Measurements from ENCODE around the gene SERPINH1.

Gene SERPINH1

DNA sequence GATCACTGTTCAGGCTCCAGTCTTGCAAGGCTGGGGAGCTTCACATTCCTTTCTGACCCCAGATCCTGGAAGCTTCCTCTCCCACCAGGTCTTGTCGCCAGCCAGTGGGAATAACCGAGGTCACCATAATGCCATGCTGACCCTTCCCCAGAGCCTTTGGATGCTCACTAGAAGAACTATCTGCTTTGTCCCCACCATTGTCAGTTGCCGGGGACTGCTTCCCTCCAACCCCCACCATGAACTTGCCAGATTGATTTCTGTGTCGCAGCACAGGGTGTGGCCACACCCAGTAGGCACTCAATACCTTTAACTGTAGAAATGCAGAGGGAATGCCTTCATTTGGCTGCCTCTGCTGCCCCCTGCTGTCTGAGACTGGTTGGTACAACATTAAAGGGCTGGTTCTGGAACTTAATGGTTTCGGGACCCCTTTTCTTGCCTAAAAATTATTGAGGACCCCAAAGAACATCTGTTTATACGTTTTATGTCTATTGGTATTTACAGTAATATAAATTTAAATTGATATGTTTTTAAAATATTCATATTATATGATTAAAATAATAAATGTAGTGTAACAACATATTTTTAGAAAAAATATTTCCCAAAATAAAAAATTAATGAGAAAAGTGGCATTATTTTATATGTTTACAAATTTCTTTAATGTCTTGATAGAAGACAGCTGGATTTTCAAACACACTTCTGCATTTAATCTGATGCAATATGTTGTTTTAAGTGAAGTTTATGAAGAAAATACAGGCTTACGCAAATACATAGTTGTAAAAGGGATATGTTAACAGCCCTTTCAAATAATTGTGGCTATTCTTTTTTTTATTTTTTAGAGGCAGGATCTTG lies 29.6 kb upstream of the SERPINH1 start:
- peak; percentile 77 for DNase-seq (ENCODE audit: low spot score)

DNA sequence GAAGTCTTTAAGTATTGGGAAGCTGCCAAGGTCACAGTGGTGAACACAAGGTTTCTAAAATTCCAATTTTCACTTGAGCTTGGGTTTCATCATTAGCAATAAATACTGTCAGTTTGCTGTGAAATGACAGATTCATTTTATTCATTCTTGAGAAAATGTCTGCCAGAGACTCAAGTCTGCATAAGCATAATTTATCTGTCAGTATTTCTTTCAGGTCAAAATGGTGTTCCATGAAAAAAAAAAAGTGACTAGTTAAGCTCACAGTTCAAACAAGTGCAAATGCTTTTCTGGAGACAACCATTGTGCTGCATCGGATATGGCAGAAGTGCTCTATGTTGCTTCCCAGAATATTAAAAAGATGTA lies 28.2 kb upstream of the SERPINH1 start:
- no peak for DNase-seq (ENCODE audit: low spot score)

DNA sequence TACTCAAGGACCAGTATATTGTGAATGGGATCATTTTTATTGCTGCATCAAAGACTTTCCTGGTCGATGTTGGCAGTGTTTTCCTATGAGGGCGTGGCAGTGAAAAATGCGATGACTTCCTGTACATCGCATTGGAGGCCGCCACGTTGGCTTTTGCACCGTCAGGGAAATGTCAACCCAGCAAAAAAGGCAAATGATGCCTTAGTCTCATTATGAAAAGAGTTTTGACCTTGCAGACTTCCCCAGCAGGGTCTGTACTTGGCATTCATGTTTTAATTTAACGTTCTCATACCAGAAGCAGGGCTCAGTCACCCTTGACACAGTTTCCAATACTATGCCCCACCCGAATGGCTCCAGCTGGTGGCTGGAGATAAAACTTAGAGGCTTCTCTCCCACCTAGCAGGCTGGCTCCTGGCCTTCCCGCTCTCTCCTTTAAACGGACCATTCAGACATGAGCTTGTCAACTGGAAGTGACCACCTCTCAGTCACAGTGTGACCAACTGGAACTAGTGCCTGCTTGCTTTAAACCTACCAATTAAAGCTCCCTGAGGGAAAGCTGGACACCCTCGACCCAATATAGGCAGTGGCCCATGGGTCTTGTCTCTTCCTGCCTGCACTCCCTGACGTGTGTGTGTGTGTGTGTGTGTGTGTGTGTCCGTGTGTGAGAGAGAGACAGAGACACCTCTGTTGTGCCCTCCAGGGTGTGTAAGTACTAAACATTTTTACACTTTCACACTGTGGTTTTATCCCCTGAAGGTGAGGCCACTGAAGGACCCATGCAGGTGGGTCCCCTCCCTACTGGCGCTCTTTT lies 27.6 kb upstream of the SERPINH1 start:
- no peak for DNase-seq (ENCODE audit: low spot score)

DNA sequence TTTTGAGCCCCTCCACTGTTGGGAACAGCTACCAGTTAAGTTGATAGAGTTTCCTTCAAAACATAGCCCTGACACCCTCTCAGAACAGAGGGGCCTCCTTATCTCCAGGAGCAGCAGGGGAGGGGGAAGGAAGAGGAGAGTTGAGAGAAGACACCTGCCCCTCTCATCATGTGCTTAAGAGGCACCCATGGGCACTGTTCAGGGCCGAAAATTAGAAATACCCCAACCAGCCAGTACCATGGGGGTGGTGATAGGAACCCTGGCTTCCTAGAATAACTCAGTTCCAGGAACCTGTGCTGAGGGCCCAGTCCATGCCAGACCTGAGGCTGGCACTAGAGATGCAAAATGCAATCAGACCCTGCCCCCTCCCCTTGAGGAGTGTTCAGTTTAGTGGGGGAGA lies 27.0 kb upstream of the SERPINH1 start:
- no peak for DNase-seq (ENCODE audit: low spot score)

DNA sequence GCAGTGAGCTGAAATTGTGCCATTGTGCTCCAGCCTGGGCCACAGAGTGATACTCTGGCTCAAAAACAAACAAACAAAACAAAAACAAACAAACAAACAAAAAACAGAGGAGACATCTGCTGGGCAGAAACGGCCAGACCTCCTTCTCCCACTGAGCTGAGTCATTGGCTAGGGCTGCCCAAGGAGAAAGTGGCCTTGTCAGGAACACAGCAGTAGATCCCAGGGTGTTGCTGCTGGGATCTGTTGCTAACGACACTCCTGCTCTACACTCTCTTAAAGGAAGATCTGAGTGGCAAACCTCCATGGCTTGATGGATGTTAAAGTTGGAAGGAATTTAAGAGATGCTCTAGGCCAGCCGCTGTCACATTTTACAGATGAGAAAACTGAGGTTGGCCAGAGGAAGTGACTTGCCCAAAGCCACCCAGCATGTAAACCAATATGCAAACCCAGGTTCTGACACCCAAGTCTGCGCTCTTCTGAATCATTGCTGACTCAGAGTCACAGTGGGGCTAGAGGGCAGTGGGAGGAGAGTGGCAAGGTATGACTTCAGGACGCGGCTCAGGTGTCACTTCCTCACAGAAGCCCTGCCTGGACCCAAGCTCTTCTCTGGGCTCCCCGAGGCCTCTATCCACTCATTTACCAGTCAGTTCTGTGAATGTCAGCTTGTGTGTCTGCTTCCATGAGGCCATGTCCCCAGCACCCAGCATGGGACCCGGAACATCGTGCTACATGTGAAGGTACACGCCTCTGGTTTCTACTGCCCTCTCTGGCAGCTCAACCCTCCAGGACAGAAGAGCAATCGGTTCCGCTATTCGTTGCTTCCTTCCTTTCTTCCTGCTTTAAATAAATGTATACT lies 25.0 kb upstream of the SERPINH1 start:
- DNase-seq (ENCODE audit: low spot score): no peak

DNA sequence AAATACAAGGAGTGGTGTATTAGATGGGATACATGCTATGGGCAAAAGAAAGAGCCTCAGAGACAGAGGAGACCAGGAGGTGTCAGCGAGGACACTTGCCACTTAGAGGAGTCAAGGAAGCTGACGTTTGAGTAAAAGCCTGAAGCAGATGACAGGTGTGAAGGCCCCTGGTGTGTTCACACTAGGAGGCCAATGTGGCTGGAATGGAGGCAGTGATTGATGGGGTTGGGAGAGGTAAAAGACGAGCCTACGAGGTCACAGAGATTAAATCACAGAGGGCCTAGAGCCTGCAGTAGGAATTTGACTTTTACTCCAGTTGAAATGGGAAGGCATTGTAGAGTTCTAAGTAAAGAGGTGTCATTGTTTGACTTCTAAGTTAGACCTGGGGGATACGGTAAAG lies 24.3 kb upstream of the SERPINH1 start:
- DNase-seq (ENCODE audit: low spot score): no peak

DNA sequence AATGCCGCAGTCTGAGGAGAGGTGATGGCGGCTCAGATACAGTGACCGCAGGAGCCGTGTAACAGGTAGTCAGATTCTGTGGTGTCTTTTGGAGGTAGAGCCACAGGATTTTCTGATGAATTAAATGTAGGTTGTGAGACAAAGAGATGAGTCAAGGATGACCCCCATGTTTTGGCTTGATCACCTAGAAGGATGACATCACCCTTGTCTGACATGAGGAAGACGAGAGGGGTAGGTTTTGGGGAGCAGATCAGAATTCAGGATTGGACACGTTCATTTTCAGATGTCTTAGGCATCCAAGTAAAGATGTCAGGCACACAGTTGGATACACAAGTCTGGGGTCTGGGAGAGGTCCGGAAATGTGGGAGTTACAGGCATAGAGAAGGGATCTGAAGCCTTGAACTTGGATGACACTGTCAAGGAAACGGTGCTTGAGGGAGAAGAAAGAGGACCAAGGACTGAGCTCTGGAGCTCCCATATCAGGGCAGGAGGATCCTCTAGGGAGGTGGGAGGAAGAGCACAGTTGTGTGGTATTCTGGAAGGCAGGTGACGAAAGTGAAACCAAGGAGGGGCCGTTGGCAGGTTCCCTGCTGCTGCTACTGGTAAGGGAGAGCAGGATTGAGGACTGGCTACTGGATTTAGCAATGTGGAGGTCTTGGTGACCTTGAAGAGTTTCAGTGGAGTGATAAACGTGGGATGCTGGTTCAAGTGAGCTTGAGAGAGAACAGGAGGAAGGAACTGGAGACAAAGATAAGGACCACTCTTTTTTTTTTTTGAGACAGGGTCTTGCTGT lies 23.7 kb upstream of the SERPINH1 start:
- no peak for DNase-seq (ENCODE audit: low spot score)

DNA sequence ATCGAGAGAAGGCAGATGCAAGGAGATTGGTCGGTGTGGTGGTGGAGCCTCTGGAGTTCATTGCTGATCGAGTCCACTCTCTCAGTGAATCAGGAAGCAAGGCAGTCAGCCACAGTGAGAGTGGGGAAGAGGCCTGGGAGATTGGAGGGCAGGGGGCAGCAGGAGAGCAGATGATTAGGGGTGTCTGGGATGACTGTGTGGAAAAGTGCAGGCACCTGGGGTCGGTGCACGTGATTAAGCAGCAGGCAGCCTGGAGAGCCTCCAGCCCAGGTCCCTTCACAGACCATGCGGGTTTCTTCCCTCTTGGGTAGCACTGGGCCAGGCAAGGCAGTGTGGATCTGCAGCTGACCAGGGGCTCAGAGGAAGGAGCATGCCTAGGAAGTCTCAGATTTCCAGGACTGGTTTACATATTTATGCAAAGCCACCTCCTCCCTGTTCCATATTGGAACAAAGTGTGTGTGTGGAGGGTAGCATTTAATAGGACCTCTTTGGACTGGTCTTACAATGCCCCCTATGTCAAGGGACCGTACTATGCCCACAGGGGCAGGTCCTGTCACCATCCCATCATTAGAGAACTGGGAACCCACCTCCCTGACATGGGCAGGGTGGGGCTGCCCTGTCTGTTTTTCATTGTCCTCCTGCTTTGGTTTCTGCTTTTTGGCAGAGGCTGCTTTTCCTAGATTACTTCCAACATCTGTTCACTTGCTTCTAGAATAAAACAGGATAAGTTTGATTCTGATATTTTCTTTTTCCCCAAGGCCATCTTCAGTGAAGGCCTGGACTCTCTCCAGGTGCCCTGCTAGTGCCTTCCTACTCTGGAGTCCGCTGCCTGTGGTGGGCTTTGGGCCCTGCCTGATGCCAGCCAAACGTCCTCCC lies 22.4 kb upstream of the SERPINH1 start:
- DNase-seq (ENCODE audit: low spot score): no peak

DNA sequence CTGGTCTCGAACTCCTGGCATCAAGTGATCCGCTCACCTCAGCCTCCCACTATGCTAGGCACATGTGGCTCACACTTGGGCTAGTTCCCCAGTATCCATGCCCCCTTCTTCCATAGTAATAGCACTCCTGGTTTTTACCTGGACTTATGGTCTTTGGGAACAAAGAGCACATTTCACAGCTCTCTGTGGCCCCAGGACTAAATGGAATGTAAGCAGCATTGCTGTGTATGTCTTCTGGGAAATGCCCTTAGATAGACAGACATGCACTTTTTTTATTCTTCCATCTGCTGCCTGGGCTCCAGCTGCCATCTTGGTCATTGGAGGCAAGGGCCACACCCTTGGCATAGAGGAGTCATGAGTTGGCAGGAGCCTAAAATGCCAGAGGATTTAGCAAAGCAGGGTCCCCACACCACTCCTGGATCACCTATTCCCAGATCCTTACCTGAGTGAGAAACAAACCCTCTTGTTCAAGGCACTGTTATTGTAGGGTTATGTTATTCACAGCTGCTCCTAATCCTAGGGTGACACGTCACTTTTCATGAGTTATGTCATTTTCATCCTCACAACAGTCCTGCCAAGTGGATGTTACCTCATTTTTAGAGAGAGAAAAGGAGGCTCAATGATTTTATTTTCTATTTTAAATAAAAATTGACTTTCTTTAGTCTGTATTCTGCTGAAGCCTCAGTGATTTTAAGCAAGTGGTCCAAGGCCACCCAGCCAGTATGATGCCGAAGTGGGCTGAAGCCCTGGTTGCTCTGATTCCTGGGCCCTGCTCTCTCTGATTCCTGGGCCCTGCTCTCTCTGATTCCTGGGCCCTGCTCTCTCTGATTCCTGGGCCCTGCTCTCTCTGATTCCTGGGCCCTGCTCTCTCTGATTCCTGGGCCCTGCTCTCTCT lies 20.6 kb upstream of the SERPINH1 start:
- DNase-seq (ENCODE audit: low spot score): no peak

DNA sequence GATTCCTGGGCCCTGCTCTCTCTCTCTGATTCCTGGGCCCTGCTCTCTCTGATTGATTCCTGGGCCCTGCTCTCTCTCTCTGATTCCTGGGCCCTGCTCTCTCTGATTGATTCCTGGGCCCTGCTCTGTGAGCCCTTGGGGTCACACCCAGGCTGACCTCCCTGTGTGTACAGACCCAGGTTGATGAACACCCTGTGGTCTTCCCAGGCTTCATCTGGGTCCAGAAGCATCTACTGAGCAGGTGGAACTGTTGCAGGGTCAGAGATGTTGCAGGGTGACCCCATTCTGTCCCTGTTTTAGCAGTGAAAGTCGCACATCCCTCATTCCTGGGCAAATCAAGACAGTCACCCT lies 20.0 kb upstream of the SERPINH1 start:
- no peak for DNase-seq (ENCODE audit: low spot score)

DNA sequence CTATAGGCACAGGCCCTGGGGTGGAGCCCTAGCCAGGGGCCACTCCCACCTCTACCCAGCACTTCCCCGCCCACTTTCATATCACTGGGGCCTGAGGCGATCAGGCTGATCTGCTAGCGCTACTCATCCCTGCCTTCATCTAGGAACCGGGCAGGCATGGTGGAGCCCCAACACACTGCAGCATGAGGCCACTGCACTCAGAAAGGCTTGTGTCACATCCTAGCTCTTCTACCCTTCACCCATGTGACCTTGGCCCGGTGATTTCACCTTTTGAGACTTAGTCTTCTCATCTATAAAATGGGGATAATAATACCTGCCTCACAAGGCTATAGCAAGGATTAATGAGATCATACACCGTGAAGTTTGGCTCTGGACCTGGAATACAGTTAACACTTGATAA lies 18.2 kb upstream of the SERPINH1 start:
- DNase-seq (ENCODE audit: low spot score): no peak

DNA sequence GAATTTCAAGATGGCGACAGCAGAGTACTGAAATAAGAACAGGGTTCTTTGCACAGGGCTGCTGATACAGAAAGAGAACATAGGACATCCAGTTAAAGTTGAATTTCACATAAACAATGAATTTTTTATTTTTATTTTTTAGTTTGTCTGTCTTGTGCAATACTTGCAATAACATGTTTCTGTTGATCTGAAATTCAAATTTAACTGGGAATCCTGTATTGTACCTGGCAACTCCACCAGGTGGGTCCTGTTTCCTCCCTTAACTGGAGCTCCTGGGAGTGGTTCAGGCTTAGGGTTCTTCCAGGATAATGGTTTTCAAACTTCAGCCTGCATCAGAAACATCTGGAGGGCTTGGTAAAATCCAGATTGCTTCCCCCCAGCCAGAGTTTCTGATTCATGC lies 14.9 kb upstream of the SERPINH1 start:
- DNase-seq (ENCODE audit: low spot score): no peak

DNA sequence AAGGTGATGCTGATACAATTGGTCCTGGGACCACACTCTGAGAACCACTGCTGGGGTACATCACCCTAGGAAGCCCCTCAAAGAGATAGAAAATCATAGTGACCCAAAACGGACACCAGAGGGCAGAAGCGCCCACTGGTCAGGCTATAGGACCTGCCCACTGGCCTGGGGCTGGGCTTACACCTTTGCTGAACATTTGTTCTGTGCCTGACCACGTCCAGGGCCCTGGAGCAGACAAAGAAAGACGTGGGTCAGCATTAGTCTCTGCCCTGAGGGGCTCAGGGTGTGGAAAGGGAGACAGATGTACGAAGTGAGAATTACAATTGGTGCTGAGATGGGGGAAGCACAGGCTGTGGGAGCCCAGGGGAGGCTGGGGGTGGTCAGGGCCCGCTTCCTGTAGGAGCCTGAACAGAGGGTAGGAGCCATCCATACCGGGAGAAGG lies 14.4 kb upstream of the SERPINH1 start:
- peak; percentile 91 for DNase-seq (ENCODE audit: low spot score)

DNA sequence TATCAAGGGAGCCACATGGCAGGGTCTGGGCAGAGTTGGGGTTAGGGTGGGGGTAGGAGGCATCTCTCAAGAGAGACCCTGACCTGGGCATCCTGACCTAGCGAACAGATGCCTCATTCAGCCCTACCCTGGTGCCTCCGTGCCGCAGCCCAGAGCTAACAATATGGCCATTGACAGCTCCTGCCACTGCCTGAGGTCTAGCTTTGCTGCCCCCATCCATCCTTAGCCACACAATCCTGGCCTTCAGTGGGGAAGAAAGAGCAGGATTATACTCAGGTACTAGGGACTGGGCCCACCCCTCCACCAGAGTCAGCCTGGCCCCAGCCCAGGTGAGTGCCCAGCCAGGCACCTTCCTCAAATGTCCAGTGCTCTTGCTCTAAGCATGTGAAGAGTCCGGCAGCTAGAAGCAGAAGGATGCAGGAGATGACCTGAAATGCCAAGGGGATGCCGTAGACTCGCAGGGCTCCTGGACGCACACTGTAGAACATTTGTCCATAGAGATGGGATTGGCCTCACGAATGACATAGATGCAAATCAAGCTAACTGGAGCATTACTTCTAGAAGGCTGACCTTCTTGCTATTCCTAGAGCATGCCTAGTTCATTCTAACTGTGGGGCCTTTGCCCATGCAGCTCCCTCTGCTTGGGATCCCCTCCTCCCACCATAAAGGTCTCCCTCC lies 13.3 kb upstream of the SERPINH1 start:
- DNase-seq (ENCODE audit: low spot score): no peak

DNA sequence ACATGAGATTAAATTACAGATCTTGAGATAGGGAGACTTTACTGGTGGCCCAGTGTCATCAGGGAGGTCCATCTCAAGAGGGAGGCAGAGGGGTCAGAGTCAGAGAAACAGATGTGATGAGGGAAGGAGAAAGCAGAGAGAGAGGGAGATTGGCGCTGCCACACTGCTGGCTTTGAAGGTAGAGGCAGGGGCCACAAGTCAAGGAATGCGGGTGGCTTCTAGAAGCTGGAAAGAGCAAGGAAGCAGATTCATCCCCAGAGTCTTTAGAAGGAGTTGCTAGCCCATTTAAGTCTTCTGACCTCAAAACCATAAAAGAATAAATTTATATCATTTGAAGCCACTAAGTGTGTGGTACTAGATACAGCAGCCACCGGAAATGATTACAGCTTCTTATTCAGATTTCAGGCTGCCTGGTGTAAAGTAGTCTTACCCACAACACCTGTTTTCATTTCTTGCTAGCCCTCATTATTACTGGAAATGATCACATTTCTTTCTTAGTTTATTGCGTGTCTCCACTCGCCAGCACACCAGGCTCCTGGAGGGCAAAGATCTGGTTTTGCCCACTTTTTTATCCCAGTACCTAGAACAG lies 12.6 kb upstream of the SERPINH1 start:
- no peak for DNase-seq (ENCODE audit: low spot score)

DNA sequence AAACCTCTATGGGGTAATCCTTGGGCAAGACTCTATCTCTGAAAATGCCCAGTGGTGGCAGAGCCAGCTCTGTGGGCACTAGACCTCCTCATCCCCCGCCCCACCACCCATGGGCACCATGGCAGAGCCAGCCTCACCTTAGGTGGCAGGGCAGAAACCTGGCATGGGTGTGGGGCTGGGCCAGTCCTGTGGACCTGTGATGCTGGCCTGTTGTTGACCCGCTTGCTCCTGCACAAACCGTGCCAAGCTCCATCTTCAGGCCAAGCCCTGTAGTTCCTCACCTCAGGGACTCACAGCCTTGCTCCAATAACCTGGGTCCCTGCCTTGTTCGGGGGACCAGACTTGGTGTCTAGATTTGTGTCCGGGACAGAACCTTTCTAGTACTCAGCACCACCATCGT lies 8.9 kb upstream of the SERPINH1 start:
- no peak for DNase-seq (ENCODE audit: low spot score)

DNA sequence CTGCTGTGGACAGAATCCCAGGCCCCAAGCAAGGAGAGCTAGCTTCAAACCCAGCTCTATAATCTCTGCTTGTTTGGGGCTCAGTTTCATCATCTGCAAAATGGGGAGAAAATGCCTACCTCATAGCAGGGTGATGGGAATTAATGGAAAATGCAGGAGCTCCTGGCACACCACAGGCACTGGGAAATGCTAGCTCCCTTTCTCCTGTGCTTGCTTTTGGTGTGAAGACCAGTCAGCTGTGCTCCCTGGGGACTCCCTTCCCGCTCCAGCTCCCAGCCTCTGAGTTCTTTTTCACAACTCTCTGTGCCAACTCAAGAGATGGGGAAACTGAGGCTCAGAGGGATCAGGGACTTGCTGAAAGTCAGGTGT lies 8.2 kb upstream of the SERPINH1 start:
- DNase-seq (ENCODE audit: low spot score): no peak

DNA sequence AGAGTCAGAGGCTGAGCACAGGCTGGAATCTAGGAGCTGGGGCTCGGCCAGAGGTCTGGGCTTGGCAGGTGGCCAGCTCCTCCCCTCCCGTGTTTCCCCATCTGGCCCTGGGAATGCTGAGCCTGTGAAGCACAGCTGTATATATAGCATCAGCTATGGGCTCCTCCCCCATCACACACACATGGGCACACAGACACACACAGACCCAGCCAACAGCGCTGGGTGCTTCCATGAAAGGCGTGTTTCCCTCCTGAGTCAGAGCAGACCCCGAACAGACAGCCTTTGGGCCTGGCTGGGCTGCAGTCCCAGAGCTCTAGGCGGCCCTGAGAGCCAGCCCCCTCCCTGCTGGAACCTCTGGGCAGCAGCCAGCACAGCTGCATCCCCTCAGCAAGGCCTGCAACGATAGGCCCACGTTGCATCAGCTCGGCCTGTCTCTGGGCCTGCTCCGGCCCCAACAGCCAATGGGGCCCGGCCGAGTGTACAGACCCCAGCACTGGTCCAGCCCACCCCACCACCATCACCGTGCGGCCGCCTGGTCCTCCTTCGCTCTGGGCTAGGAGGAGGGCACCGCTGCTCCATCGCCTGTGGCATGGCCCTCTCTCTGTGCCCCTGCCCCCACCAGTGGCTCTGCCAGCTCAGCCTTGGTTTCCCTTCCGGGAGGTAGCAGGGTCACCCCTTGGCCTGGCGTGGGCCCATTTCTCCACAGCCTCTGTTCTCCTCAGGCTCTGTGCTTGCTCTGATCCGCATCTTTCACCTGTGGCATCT lies 7.6 kb upstream of the SERPINH1 start:
- peak; percentile 96 for DNase-seq (ENCODE audit: low spot score)

All from AG20443 (cell line).